ENCODE results near the gene FBN2. TPM values are rescaled to one million over a fixed set of nuclear protein-coding genes. Genes with fewer than 3 reads are reported as not detected.
"Not testable (repeated sequence)": the region's sequence is repeated elsewhere in the genome, so short reads cannot be mapped to it uniquely, and the experiment has no call there.

FBN2 gene
- total and polyA plus RNA-seq, 7 experiments from 2014 or later: 0.07 to 6.8 (median 0.58) TPM; not detected in 2

DNA sequence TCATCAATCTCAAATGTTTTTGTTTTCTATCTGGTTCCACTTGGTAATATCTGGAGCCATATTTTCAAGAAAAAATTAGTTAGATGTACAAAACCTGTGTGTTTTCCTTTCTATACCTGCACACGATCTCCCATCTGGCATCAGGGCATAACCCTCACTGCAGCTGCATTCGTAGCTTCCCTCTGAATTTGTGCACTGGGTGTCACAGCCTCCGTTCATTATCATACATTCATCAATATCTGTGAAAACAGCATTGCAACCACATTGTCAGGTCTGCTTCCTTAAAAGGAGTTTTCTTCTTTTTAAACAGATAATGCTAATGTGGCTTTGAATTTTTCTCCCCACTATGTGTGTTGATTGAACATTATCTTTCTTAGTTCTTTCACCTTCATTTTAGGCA is 202.7 kb downstream of the FBN2 start:
- Mint-ChIP-seq H3K4me3 (no peak overlapping the region), H3K27ac (no peak overlapping the region), H3K27me3 (peaks cover 0 to 7% (median 3%) of the 10 kb centered on the region in 5 donors), H3K36me3 (no peaks in the 10 kb centered on the region), H3K9me3 (peaks cover 0 to 9% (median 0%) of the 10 kb centered on the region in 11 donors), H3K4me1 (no peaks in the 10 kb centered on the region)
- H3K4me3 ChIP-seq (ENCODE audit: low read length): no peak overlapping the region
- DNase-seq: no peak
- ChIA-PET POLR2A (no interaction called here), CTCF (no interaction called here)
- H3K27ac ChIP-seq (ENCODE audit: low read depth, low read length): no peak overlapping the region
- H3K36me3 ChIP-seq (ENCODE audit: control insufficient read depth in 2 of 3, insufficient read depth in 3 of 3, low read length in 3 of 3): no peaks in the 10 kb centered on the region
- ATAC-seq: no peak
- intact Hi-C loops (cut with micrococcal nuclease): no loop called here
- no peaks in the 10 kb centered on the region for H3K9me3 ChIP-seq (ENCODE audit: control insufficient read depth in 2 of 3, low read length in 3 of 3)
- H3K4me1 ChIP-seq (ENCODE audit: control insufficient read depth in 2 of 2, insufficient read depth in 2 of 2, low read length in 2 of 2): no peaks in the 10 kb centered on the region
- no peaks in the 10 kb centered on the region for H3K27me3 ChIP-seq (ENCODE audit: control insufficient read depth in 2 of 2, insufficient read depth in 2 of 2, low read length in 2 of 2)

GRCh38 chr5:128334010-128334716 is 203.9 kb downstream of the FBN2 start:
- no peaks in the 10 kb centered on the region for H3K27me3 ChIP-seq (ENCODE audit: control insufficient read depth in 2 of 2, insufficient read depth in 2 of 2, low read length in 2 of 2)
- ATAC-seq (no peak), DNase-seq (no peak)
- Mint-ChIP-seq H3K4me1 (no peaks in the 10 kb centered on the region), H3K4me3 (no peak overlapping the region), H3K36me3 (no peaks in the 10 kb centered on the region), H3K9me3 (peaks cover 0 to 9% (median 0%) of the 10 kb centered on the region in 11 donors), H3K27ac (no peak overlapping the region), H3K27me3 (peaks cover 0 to 11% (median 3%) of the 10 kb centered on the region in 5 donors)
- H3K27ac ChIP-seq (ENCODE audit: low read depth, low read length): no peak overlapping the region
- no peak overlapping the region for H3K4me3 ChIP-seq (ENCODE audit: low read length)
- ChIA-PET CTCF (no interaction called here), POLR2A (no interaction called here)
- intact Hi-C loops (cut with micrococcal nuclease): no loop called here
- no peaks in the 10 kb centered on the region for H3K4me1 ChIP-seq (ENCODE audit: control insufficient read depth in 2 of 2, insufficient read depth in 2 of 2, low read length in 2 of 2)
- H3K9me3 ChIP-seq (ENCODE audit: control insufficient read depth in 2 of 3, low read length in 3 of 3): no peaks in the 10 kb centered on the region
- no peaks in the 10 kb centered on the region for H3K36me3 ChIP-seq (ENCODE audit: control insufficient read depth in 2 of 3, insufficient read depth in 3 of 3, low read length in 3 of 3)

DNA sequence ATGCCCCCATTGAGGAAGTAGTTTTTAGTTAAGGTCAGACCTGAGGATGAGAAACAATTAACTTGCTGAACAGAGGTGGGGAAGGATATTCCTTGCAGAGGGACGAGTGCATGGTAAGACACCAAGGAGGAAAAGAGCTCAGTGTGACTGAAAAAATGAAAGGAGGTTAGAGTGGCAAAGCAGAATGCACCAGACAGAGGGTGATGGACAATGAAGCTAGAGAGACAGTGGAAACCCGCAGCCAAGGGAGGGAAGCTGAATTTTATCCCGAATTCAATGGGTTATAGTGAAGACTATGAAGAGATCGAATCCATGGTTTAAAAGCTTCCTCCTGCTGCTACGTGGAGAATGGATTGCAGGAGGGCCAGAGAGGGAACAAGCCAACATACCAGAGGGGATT is 206.8 kb downstream of the FBN2 start:
- no peaks in the 10 kb centered on the region for H3K36me3 Mint-ChIP-seq
- no peaks in the 10 kb centered on the region for H3K4me1 Mint-ChIP-seq
- Histone ChIP-seq H3K9me3 (ENCODE audit: control insufficient read depth in 2 of 3, low read length in 3 of 3) (no peaks in the 10 kb centered on the region), H3K27me3 (ENCODE audit: control insufficient read depth in 2 of 2, insufficient read depth in 2 of 2, low read length in 2 of 2) (no peaks in the 10 kb centered on the region), H3K4me1 (ENCODE audit: control insufficient read depth in 2 of 2, insufficient read depth in 2 of 2, low read length in 2 of 2) (no peaks in the 10 kb centered on the region), H3K4me3 (ENCODE audit: low read length) (no peak overlapping the region), H3K27ac (ENCODE audit: low read depth, low read length) (no peak overlapping the region), H3K36me3 (ENCODE audit: control insufficient read depth in 2 of 3, insufficient read depth in 3 of 3, low read length in 3 of 3) (no peaks in the 10 kb centered on the region)
- ATAC-seq: no peak
- ChIA-PET POLR2A (no interaction called here), CTCF (no interaction called here)
- H3K27ac Mint-ChIP-seq: no peak overlapping the region
- no peak overlapping the region for H3K4me3 Mint-ChIP-seq
- DNase-seq: no peak
- peaks cover 0 to 9% (median 3%) of the 10 kb centered on the region in 11 donors for H3K9me3 Mint-ChIP-seq
- intact Hi-C loops (cut with micrococcal nuclease): no loop called here
- peaks cover 0 to 14% (median 8%) of the 10 kb centered on the region in 5 donors for H3K27me3 Mint-ChIP-seq

DNA sequence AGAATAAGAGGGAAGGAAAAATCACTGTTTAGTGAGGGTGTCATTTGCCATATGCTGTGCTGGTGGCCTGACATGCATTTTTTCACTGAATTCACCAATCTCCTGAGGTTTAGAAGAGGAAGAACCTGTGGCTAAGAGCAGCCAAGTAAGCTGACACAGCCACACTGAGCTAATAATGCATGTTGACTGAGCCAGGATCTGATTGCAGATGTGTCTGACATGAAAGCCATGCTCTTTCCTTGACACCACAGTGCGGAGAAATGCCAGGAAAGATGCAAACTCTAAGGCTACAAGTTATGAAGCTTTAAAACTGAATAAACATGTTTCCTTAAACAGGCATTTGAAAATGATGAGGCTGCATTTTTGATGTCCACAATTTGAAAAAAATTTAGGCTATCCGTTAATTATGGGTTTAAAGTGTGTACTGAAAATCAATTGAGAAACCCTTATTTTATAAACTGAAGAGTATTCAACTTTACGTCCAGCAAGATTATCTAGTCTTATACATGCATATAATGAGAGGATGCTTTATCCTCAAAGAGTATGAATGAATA is 208.6 kb downstream of the FBN2 start:
- ChIA-PET CTCF (no interaction called here), POLR2A (no interaction called here)
- Histone ChIP-seq H3K4me3 (ENCODE audit: low read length) (no peak overlapping the region), H3K27me3 (ENCODE audit: control insufficient read depth in 2 of 2, insufficient read depth in 2 of 2, low read length in 2 of 2) (no peaks in the 10 kb centered on the region), H3K27ac (ENCODE audit: low read depth, low read length) (no peak overlapping the region), H3K9me3 (ENCODE audit: control insufficient read depth in 2 of 3, low read length in 3 of 3) (no peaks in the 10 kb centered on the region), H3K4me1 (ENCODE audit: control insufficient read depth in 2 of 2, insufficient read depth in 2 of 2, low read length in 2 of 2) (no peaks in the 10 kb centered on the region), H3K36me3 (ENCODE audit: control insufficient read depth in 2 of 3, insufficient read depth in 3 of 3, low read length in 3 of 3) (no peaks in the 10 kb centered on the region)
- no peak overlapping the region for H3K27ac Mint-ChIP-seq
- H3K27me3 Mint-ChIP-seq: peaks cover 0 to 14% (median 4%) of the 10 kb centered on the region in 5 donors
- peaks cover 0 to 13% (median 5%) of the 10 kb centered on the region in 11 donors for H3K9me3 Mint-ChIP-seq
- intact Hi-C loops (cut with micrococcal nuclease): no loop called here
- no peak for DNase-seq
- H3K4me3 Mint-ChIP-seq: no peak overlapping the region
- H3K36me3 Mint-ChIP-seq: no peaks in the 10 kb centered on the region
- no peaks in the 10 kb centered on the region for H3K4me1 Mint-ChIP-seq
- ATAC-seq: no peak

- DNase-seq (no peak), ATAC-seq (no peak)
- ChIA-PET POLR2A (no interaction called here), CTCF (no interaction called here)
- no peaks in the 10 kb centered on the region for H3K36me3 Mint-ChIP-seq
- H3K4me1 Mint-ChIP-seq: peaks cover 0 to 1% (median 0%) of the 10 kb centered on the region in 7 donors
- no peak overlapping the region for H3K27ac ChIP-seq (ENCODE audit: low read depth, low read length)
- no peak overlapping the region for H3K4me3 ChIP-seq (ENCODE audit: low read length)
- no peaks in the 10 kb centered on the region for H3K27me3 ChIP-seq (ENCODE audit: control insufficient read depth in 2 of 2, insufficient read depth in 2 of 2, low read length in 2 of 2)
- no peak overlapping the region for H3K27ac Mint-ChIP-seq
- H3K4me3 Mint-ChIP-seq: no peak overlapping the region
- H3K9me3 ChIP-seq (ENCODE audit: control insufficient read depth in 2 of 3, low read length in 3 of 3): no peaks in the 10 kb centered on the region
- H3K36me3 ChIP-seq (ENCODE audit: control insufficient read depth in 2 of 3, insufficient read depth in 3 of 3, low read length in 3 of 3): no peaks in the 10 kb centered on the region
- H3K4me1 ChIP-seq (ENCODE audit: control insufficient read depth in 2 of 2, insufficient read depth in 2 of 2, low read length in 2 of 2): no peaks in the 10 kb centered on the region
- H3K27me3 Mint-ChIP-seq: peaks cover 0 to 14% (median 4%) of the 10 kb centered on the region in 5 donors
- intact Hi-C loops (cut with micrococcal nuclease): no loop called here
- peaks cover 0 to 13% (median 5%) of the 10 kb centered on the region in 11 donors for H3K9me3 Mint-ChIP-seq
Observed at GRCh38 chr5:128328446-128328845, 209.6 kb downstream of the FBN2 start.

DNA sequence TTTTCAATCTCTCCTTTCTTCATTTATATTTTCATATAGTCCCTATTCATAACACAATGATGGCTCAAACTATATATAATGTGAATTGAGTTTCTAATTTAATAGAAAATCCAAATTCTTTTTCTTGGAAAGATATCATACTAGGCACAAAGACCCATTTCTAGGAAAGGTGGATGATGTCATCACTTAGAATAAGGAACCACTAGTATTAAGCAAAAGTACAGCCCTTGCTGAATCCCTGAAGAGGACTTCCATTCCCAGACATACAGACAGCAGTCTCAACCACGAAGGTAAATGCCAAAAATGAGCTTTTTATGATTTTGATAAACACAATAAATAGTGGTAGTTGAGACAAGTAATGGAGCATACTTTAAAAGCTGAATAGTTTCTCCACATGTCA is 210.0 kb downstream of the FBN2 start:
- H3K27ac ChIP-seq (ENCODE audit: low read depth, low read length): no peak overlapping the region
- ChIA-PET CTCF (no interaction called here), POLR2A (no interaction called here)

DNA sequence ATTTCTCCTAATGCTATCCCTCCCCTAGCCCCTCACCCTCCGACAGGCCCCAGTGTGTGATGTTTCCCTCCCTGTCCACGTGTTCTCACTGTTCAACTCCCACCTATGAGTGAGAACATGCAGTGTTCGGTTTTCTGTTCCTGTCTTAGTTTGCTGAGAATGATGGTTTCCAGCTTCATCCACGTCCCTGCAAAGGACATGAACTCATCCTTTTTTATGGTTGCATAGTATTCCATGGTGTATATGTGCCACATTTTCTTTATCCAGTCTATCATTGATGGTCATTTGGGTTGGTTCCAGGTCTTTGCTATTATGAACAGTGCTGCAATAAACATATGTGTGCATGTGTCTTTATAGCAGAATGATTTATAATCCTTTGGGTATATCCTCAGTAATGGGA is 216.6 kb downstream of the FBN2 start:
- CTCF ChIA-PET; H3K4me3 ChIP-seq (ENCODE audit: low read length); H3K27ac ChIP-seq (ENCODE audit: low read depth, low read length); intact Hi-C loops (cut with micrococcal nuclease); H3K9me3 ChIP-seq (ENCODE audit: control insufficient read depth in 2 of 3, low read length in 3 of 3); POLR2A ChIA-PET; H3K27me3 Mint-ChIP-seq; H3K36me3 ChIP-seq (ENCODE audit: control insufficient read depth in 2 of 3, insufficient read depth in 3 of 3, low read length in 3 of 3); H3K4me3 Mint-ChIP-seq; H3K36me3 Mint-ChIP-seq; H3K4me1 Mint-ChIP-seq; H3K27ac Mint-ChIP-seq; H3K4me1 ChIP-seq (ENCODE audit: control insufficient read depth in 2 of 2, insufficient read depth in 2 of 2, low read length in 2 of 2); DNase-seq; ATAC-seq; H3K27me3 ChIP-seq (ENCODE audit: control insufficient read depth in 2 of 2, insufficient read depth in 2 of 2, low read length in 2 of 2): not testable (repeated sequence)
- peaks cover 0 to 17% (median 3%) of the 10 kb centered on the region in 11 donors for H3K9me3 Mint-ChIP-seq

More for the DNA sequence above, 210.0 kb downstream of the FBN2 start:
- H3K27me3 ChIP-seq (ENCODE audit: control insufficient read depth in 2 of 2, insufficient read depth in 2 of 2, low read length in 2 of 2): no peaks in the 10 kb centered on the region
- intact Hi-C loops (cut with micrococcal nuclease): no loop called here
- H3K9me3 ChIP-seq (ENCODE audit: control insufficient read depth in 2 of 3, low read length in 3 of 3): no peaks in the 10 kb centered on the region
- Mint-ChIP-seq H3K9me3 (peaks cover 0 to 13% (median 5%) of the 10 kb centered on the region in 11 donors), H3K4me1 (peaks cover 0 to 1% (median 0%) of the 10 kb centered on the region in 7 donors), H3K4me3 (no peak overlapping the region), H3K27ac (no peak overlapping the region), H3K27me3 (peaks cover 0 to 14% (median 4%) of the 10 kb centered on the region in 5 donors), H3K36me3 (no peaks in the 10 kb centered on the region)
- no peak for DNase-seq
- no peak overlapping the region for H3K4me3 ChIP-seq (ENCODE audit: low read length)
- H3K4me1 ChIP-seq (ENCODE audit: control insufficient read depth in 2 of 2, insufficient read depth in 2 of 2, low read length in 2 of 2): no peaks in the 10 kb centered on the region
- ATAC-seq: no peak
- H3K36me3 ChIP-seq (ENCODE audit: control insufficient read depth in 2 of 3, insufficient read depth in 3 of 3, low read length in 3 of 3): no peaks in the 10 kb centered on the region

All from naive thymus-derived CD4-positive, alpha-beta T cell (primary cell).